Mesenchymal stem cell (in vitro differentiated cells and primary cell): ENCODE measurements around the gene ZNF611.
"Not testable (repeated sequence)": the region's sequence is repeated elsewhere in the genome, so short reads cannot be mapped to it uniquely, and the experiment has no call there.

Experiments used
- DNase-seq: peaks from one replicate; pipeline ENCODE4 v3.0.0-alpha.2; 2013
- H2AFZ ChIP-seq: one replicate; pipeline ENCODE4 v1.6.1; 2013; ENCODE audit warnings: low read depth, mild to moderate bottlenecking, control low read depth, inconsistent platforms, low read length, moderate library complexity
- H2AK5ac ChIP-seq: 2 replicates; pipeline ENCODE4 v1.6.1; 2013; ENCODE audit warnings: low read length, moderate library complexity, mild to moderate bottlenecking, inconsistent platforms; ENCODE audit not compliant: severe bottlenecking
- H2BK120ac ChIP-seq: one replicate; pipeline ENCODE4 v1.6.1; 2013; ENCODE audit warnings: low read depth, mild to moderate bottlenecking, inconsistent platforms, low read length, moderate library complexity
- H2BK12ac ChIP-seq, 2 experiments: one replicate each; pipeline ENCODE4 v1.6.1; 2013; ENCODE audit warnings: inconsistent platforms in 2 of 2, low read length in 2 of 2, mild to moderate bottlenecking in 2 of 2, moderate library complexity in 2 of 2, control low read depth in 1 of 2
- H2BK15ac ChIP-seq: one replicate; pipeline ENCODE4 v1.6.1; 2013; ENCODE audit warnings: mild to moderate bottlenecking, low read depth, inconsistent platforms; ENCODE audit not compliant: poor library complexity, severe bottlenecking
- H2BK5ac ChIP-seq: 2 replicates; pipeline ENCODE4 v1.6.1; 2013; ENCODE audit warnings: low read depth, mild to moderate bottlenecking, low read length, control low read depth, inconsistent platforms; ENCODE audit not compliant: poor library complexity, severe bottlenecking
- H3K14ac ChIP-seq, 2 experiments: one replicate each; pipeline ENCODE4 v1.6.1; 2013; ENCODE audit warnings: inconsistent platforms in 2 of 2, low read length in 2 of 2, control low read depth in 1 of 2, mild to moderate bottlenecking in 1 of 2, moderate library complexity in 1 of 2
- H3K18ac ChIP-seq, 2 experiments: one replicate each; pipeline ENCODE4 v1.6.1; 2013; ENCODE audit warnings: inconsistent platforms in 2 of 2, low read length in 2 of 2, control low read depth in 1 of 2, low read depth in 1 of 2, mild to moderate bottlenecking in 1 of 2
- H3K23ac ChIP-seq, 2 experiments: one replicate each; pipeline ENCODE4 v1.6.1; 2013; ENCODE audit warnings: inconsistent platforms in 2 of 2, low read length in 2 of 2, mild to moderate bottlenecking in 2 of 2, moderate library complexity in 2 of 2, control low read depth in 1 of 2
- H3K27ac ChIP-seq: 2 replicates; pipeline ENCODE4 v1.5.1; 2013; ENCODE audit warnings: mild to moderate bottlenecking, moderate library complexity, low read length, control low read depth, inconsistent platforms; ENCODE audit not compliant: poor library complexity, severe bottlenecking
- H3K27me3 ChIP-seq, 2 experiments: 2 replicates each; pipeline versions ENCODE4 v1.6.1 to v1.7.0; 2013; ENCODE audit warnings: low read length in 2 of 2, mild to moderate bottlenecking in 2 of 2, moderate library complexity in 2 of 2, control low read depth in 1 of 2, inconsistent platforms in 1 of 2; ENCODE audit not compliant: control insufficient read depth in 1 of 2, insufficient read depth in 1 of 2
- H3K36me3 ChIP-seq, 2 experiments: 2 replicates each; pipeline versions ENCODE4 v1.6.1 to v1.7.0; 2013; ENCODE audit warnings: low read length in 2 of 2, control low read depth in 1 of 2, inconsistent platforms in 1 of 2, low read depth in 1 of 2, mild to moderate bottlenecking in 1 of 2; ENCODE audit not compliant: insufficient read depth in 2 of 2, control insufficient read depth in 1 of 2
- H3K4ac ChIP-seq, 2 experiments: one replicate each; pipeline ENCODE4 v1.6.1; 2013; ENCODE audit warnings: inconsistent platforms in 2 of 2, low read length in 2 of 2, mild to moderate bottlenecking in 2 of 2, moderate library complexity in 2 of 2, control low read depth in 1 of 2, low read depth in 1 of 2
- H3K4me1 ChIP-seq: 2 replicates; pipeline ENCODE4 v1.6.1; 2013; ENCODE audit warnings: low read depth, low read length, control low read depth; ENCODE audit not compliant: control insufficient read depth, insufficient read depth
- H3K4me2 ChIP-seq: 2 replicates; pipeline ENCODE4 v1.6.1; 2013; ENCODE audit warnings: low read length, mild to moderate bottlenecking, inconsistent platforms; ENCODE audit not compliant: poor library complexity, severe bottlenecking
- H3K4me3 ChIP-seq, 2 experiments: 2 replicates each; pipeline versions ENCODE4 v1.5.1 to v1.7.0; 2013; ENCODE audit warnings: low read length in 2 of 2, mild to moderate bottlenecking in 2 of 2, control low read depth in 1 of 2, low read depth in 1 of 2; ENCODE audit not compliant: insufficient read depth in 1 of 2
- H3K79me1 ChIP-seq: replicated peaks from 2 replicates; pipeline ENCODE4 v1.6.1; 2013; ENCODE audit warnings: mild to moderate bottlenecking, control low read depth, low read length, inconsistent platforms; ENCODE audit not compliant: poor library complexity, severe bottlenecking
- H3K9ac ChIP-seq: 2 replicates; pipeline ENCODE4 v1.7.0; 2013; ENCODE audit warnings: mild to moderate bottlenecking, low read length, moderate library complexity
- H3K9me3 ChIP-seq: 2 replicates; pipeline ENCODE4 v1.7.0; 2013; ENCODE audit warnings: mild to moderate bottlenecking, low read length; ENCODE audit not compliant: control insufficient read depth
- H4K8ac ChIP-seq: one replicate; pipeline ENCODE4 v1.6.1; 2013; ENCODE audit warnings: inconsistent platforms, mild to moderate bottlenecking, low read length, moderate library complexity
- H4K91ac ChIP-seq: one replicate; pipeline ENCODE4 v1.6.1; 2013; ENCODE audit warnings: mild to moderate bottlenecking, low read length, inconsistent platforms
- WGBS: methylation state at CpG from one replicate; pipeline ENCODE4 v1.1.7; 2013; ENCODE audit warnings: mixed read lengths; 5-methylcytosine and 5-hydroxymethylcytosine counted together

Gene ZNF611

GRCh38 chr19:52724701-52725514 lies 9.9 kb downstream of the ZNF611 start:
- peaks cover 16% of the 10 kb centered on the region for H3K4me1 ChIP-seq
- no peak overlapping the region for H2AFZ ChIP-seq
- no peak overlapping the region for H3K4me2 ChIP-seq
- no peak overlapping the region for H3K14ac ChIP-seq
- no peak overlapping the region for H2BK120ac ChIP-seq
- no peak overlapping the region for H3K4me3 ChIP-seq
- H3K27ac ChIP-seq = peak overlapping the region; percentile 89
- no peak overlapping the region for H3K23ac ChIP-seq
- peak; percentile 11 for DNase-seq
- H3K27me3 ChIP-seq = no peaks in the 10 kb centered on the region
- WGBS = 81% methylated on average over 23 of the region's 23 CpGs
- peak overlapping the region in 1 of 2 experiments; percentile 63 for H2BK12ac ChIP-seq
- H4K8ac ChIP-seq = no peak overlapping the region
- H3K79me1 ChIP-seq = peaks cover 24% of the 10 kb centered on the region
- no peak overlapping the region for H3K4ac ChIP-seq
- no peak overlapping the region for H2BK15ac ChIP-seq
- no peak overlapping the region for H3K9ac ChIP-seq
- peak overlapping the region; percentile 40 to 77 for H3K18ac ChIP-seq
- peak overlapping the region; percentile 57 for H2AK5ac ChIP-seq
- peak overlapping the region; percentile 41 for H4K91ac ChIP-seq
- H3K9me3 ChIP-seq = no peaks in the 10 kb centered on the region
- H3K36me3 ChIP-seq = peaks cover 35 to 46% of the 10 kb centered on the region in 2 experiments
- H2BK5ac ChIP-seq = peak overlapping the region; percentile 94

GRCh38 chr19:52723907-52724598 lies 10.8 kb downstream of the ZNF611 start:
- H3K4me2 ChIP-seq, H4K91ac ChIP-seq, H2BK12ac ChIP-seq, H3K9me3 ChIP-seq, H3K4ac ChIP-seq, H3K23ac ChIP-seq, H3K4me3 ChIP-seq, H3K27me3 ChIP-seq, H3K9ac ChIP-seq, H2AFZ ChIP-seq, H2BK15ac ChIP-seq, H3K14ac ChIP-seq: not testable (repeated sequence)
- peak overlapping the region in 1 of 2 experiments; percentile 40 for H3K18ac ChIP-seq
- H3K79me1 ChIP-seq = peaks cover 24% of the 10 kb centered on the region
- H2BK120ac ChIP-seq = peak overlapping the region; percentile 19
- H3K36me3 ChIP-seq = peaks cover 40 to 46% of the 10 kb centered on the region in 2 experiments
- peak overlapping the region; percentile 66 for H2BK5ac ChIP-seq
- peaks cover 17% of the 10 kb centered on the region for H3K4me1 ChIP-seq
- DNase-seq = peak; percentile 31
- peak overlapping the region; percentile 40 for H2AK5ac ChIP-seq
- peak overlapping the region; percentile 60 for H4K8ac ChIP-seq
- peak overlapping the region; percentile 89 for H3K27ac ChIP-seq
- WGBS = 34% methylated on average over 9 of the region's 9 CpGs

DNA sequence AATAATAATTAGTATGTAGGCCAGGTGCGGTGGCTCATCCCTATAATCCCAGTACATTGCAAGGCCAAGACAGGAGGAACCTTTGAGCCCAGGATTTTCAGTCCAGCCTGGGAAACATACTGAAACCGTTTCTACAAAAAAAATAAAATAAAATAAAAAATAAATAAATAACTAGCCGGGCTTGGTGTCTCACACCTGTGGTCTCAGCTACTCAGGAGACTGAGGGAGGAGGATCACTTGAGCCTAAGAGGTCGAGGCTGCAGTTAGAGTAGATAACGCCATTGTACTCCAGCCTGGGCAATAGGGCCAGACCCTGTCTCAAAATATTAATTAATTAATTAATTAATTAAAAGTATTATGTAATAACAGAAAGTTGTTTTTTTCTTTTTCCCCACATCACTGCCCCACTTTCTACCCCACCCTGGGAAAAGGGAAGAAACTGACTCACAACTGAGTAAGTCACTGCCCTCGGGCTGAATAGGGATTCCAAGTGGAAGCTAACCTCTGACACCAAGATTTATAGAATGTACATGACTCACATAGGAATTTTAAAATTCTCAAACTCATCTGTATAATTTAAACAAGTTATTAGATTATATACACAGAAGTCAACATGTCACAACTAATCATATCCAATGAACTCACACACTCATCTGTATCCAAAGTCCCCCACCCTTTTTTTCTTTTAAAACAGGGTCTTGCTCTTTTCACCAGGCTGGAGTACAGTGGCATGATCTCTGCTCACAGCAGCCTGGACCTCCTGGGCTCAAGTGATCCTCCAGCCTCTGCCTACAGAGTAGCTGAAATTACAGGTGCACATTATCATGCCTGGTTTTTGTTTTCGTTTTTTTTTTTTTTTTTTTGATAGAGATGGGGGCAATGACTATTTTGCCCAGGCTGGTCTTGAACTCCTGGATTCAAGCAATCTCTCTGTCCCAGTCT lies 12.5 kb downstream of the ZNF611 start:
- H3K79me1 ChIP-seq = peaks cover 17% of the 10 kb centered on the region

More for the DNA sequence above, 12.5 kb downstream of the ZNF611 start:
- no peak overlapping the region for H3K4me3 ChIP-seq
- no peak overlapping the region for H2AFZ ChIP-seq
- no peak overlapping the region for H2BK15ac ChIP-seq
- peaks cover 24 to 38% of the 10 kb centered on the region in 2 experiments for H3K36me3 ChIP-seq
- H3K14ac ChIP-seq = no peak overlapping the region
- 52% methylated on average over 3 of the region's 7 CpGs for WGBS
- no peak overlapping the region for H4K8ac ChIP-seq
- H4K91ac ChIP-seq = no peak overlapping the region
- no peak overlapping the region for H3K23ac ChIP-seq
- no peak overlapping the region for H3K9ac ChIP-seq
- peak overlapping the region; percentile 31 for H2BK5ac ChIP-seq
- H2BK12ac ChIP-seq = no peak overlapping the region
- H2AK5ac ChIP-seq = no peak overlapping the region
- H3K4me1 ChIP-seq = peaks cover 20% of the 10 kb centered on the region
- H3K4ac ChIP-seq = no peak overlapping the region
- no peak overlapping the region for H3K18ac ChIP-seq
- H3K27ac ChIP-seq = peak overlapping the region; percentile 74
- H3K4me2 ChIP-seq = no peak overlapping the region
- H3K27me3 ChIP-seq = no peaks in the 10 kb centered on the region
- H2BK120ac ChIP-seq = no peak overlapping the region
- no peaks in the 10 kb centered on the region for H3K9me3 ChIP-seq
- DNase-seq = peak; percentile 88
